Gastroesophageal sphincter (tissue), 3 donors: ENCODE results near the gene METRNL.

Experiments used
- EP300 ChIP-seq: sonication (generic); formaldehyde crosslinking; IDR thresholded peaks from one replicate; pipeline ENCODE4 v1.6.1; 2017; ENCODE audit warnings: antibody characterized with exemption, mild to moderate bottlenecking
- POLR2A ChIP-seq, 2 donors: fragments of 450-650 bp; IDR thresholded peaks; one replicate each; pipeline ENCODE4 v1.6.1; 2017; ENCODE audit warnings: antibody characterized with exemption in 2 of 2, mild to moderate bottlenecking in 2 of 2, moderate library complexity in 1 of 2
- POLR2AphosphoS5 ChIP-seq: sonication (generic); formaldehyde crosslinking; IDR thresholded peaks from one replicate; pipeline ENCODE4 v1.6.1; 2017; ENCODE audit warnings: antibody characterized with exemption
- TF ChIP-seq, protein P1 (sequence below), 4 experiments: fragments of 200-600 bp in 2 of 4; fragments of 450-650 bp in 2 of 4; sonication (generic) in 1 of 4; IDR thresholded peaks; one replicate each; pipeline ENCODE4 v1.5.1; 2017 to 2019; ENCODE audit warnings: antibody characterized with exemption in 4 of 4, mild to moderate bottlenecking in 2 of 4, moderate library complexity in 2 of 4

GRCh38 chr17:83105512-83105911 lies 26.1 kb downstream of the METRNL start:
- no peak for TF ChIP-seq POLR2A (IDR thresholded peaks at IDR 0.05)
- no peak for TF ChIP-seq POLR2AphosphoS5
- TF ChIP-seq, protein P1, sequence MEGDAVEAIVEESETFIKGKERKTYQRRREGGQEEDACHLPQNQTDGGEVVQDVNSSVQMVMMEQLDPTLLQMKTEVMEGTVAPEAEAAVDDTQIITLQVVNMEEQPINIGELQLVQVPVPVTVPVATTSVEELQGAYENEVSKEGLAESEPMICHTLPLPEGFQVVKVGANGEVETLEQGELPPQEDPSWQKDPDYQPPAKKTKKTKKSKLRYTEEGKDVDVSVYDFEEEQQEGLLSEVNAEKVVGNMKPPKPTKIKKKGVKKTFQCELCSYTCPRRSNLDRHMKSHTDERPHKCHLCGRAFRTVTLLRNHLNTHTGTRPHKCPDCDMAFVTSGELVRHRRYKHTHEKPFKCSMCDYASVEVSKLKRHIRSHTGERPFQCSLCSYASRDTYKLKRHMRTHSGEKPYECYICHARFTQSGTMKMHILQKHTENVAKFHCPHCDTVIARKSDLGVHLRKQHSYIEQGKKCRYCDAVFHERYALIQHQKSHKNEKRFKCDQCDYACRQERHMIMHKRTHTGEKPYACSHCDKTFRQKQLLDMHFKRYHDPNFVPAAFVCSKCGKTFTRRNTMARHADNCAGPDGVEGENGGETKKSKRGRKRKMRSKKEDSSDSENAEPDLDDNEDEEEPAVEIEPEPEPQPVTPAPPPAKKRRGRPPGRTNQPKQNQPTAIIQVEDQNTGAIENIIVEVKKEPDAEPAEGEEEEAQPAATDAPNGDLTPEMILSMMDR (IDR thresholded peaks at IDR 0.05), result no peak
- no peak for TF ChIP-seq EP300
